Measurements from ENCODE around the gene ADAM10. TPM values are rescaled to one million over a fixed set of nuclear protein-coding genes. Genes with fewer than 3 reads are reported as not detected.

The ADAM10 gene
- total RNA-seq, 1 donor from 2014 or later = 125 TPM

DNA sequence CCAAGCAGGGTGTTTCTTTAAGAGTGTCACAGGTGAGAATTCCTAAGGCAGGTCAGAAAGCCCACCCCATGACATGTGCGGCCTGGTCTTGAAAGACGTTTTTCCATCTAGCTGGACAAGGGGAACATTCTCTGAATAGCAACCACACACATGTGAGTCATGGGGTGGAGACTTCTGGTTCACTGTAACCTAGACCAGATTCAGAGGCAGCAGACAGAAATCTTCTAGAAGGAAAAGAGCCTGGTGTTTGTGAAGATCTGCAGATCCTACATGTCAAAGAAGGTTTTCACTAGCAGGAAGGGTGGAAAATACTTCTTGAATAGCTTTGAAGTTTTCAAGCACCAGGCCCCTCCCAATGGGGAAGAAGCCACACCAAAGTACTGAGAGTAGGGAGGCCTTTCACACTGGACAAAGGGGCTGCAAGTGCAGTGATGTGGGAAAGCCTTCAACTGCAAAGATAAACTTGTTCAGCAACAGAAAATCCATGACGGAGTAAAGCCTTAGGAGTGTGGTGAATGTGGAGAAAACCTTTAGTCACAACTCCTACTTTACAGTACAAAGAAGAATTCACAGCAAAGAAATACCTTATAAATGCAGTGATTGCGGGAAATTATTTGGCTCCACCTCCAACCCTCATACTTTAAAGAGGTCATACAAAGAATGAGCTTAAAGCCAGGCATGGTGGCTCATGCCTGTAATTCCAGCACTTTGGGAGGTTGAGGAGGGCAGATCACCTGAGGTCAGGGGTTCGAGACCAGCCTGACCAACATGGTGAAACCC, 17.6 kb downstream of the ADAM10 start:
- Mint-ChIP-seq H3K27ac (ENCODE audit: unreplicated experiment) (no peak overlapping the region), H3K27me3 (ENCODE audit: low read depth) (no peaks in the 10 kb centered on the region), H3K36me3 (ENCODE audit: low read depth) (peaks cover 7% of the 10 kb centered on the region), H3K9me3 (no peaks in the 10 kb centered on the region), H3K4me3 (no peak overlapping the region), H3K4me1 (peaks cover 24% of the 10 kb centered on the region)
- TF ChIP-seq, protein P1, sequence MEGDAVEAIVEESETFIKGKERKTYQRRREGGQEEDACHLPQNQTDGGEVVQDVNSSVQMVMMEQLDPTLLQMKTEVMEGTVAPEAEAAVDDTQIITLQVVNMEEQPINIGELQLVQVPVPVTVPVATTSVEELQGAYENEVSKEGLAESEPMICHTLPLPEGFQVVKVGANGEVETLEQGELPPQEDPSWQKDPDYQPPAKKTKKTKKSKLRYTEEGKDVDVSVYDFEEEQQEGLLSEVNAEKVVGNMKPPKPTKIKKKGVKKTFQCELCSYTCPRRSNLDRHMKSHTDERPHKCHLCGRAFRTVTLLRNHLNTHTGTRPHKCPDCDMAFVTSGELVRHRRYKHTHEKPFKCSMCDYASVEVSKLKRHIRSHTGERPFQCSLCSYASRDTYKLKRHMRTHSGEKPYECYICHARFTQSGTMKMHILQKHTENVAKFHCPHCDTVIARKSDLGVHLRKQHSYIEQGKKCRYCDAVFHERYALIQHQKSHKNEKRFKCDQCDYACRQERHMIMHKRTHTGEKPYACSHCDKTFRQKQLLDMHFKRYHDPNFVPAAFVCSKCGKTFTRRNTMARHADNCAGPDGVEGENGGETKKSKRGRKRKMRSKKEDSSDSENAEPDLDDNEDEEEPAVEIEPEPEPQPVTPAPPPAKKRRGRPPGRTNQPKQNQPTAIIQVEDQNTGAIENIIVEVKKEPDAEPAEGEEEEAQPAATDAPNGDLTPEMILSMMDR (conservative IDR thresholded peaks at IDR 0.05) = no peak
- no peak for DNase-seq (ENCODE audit: low read depth, low spot score)

DNA sequence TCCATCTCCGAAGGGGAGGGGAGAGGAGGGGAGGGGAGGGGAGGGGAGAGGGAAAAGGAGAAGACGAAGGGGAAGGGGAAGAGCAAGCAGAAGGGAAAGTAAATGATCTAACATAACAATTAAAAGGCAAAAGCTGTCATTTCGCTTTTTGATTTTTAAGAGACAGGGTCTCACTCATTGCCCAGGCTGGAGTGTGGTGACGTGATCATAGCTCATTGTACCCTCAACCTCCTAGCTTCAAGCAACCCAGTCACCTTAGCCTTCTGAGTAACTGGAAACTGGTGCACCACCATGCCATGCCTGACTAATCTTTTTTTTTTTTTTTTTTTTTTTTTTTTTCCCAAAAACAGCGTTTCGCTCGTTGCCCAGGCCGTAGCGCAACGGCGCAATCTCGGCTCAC, 22.6 kb downstream of the ADAM10 start:
- DNase-seq (ENCODE audit: low read depth, low spot score) = no peak
- Mint-ChIP-seq H3K36me3 (ENCODE audit: low read depth) (peaks cover 6% of the 10 kb centered on the region), H3K9me3 (no peaks in the 10 kb centered on the region), H3K27ac (ENCODE audit: unreplicated experiment) (no peak overlapping the region), H3K27me3 (ENCODE audit: low read depth) (no peaks in the 10 kb centered on the region), H3K4me1 (peaks cover 13% of the 10 kb centered on the region), H3K4me3 (no peak overlapping the region)
- TF ChIP-seq, protein P1 (conservative IDR thresholded peaks at IDR 0.05) = no peak

DNA sequence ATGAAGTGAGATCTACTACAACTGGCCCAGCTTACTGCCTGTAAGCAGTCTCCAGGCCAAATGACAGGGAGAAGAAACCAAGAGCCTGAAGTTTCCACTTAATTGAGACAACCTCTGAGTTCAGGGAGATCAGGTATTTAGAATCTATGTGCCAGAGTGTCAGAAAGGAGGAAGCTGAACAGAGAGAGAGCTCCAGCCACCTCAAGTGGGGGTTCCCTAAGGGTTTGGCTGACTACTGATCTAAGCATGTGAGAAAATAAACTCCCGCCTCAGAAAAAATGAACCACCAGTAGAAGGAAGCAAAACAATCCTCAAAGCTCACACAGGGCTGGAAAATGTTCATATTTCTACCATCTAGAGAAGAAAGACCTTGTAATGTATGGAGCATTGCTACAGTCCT, 25.0 kb downstream of the ADAM10 start:
- peak overlapping the region; percentile 1 for H3K27ac Mint-ChIP-seq (ENCODE audit: unreplicated experiment)
- H3K36me3 Mint-ChIP-seq (ENCODE audit: low read depth) = peaks cover 7% of the 10 kb centered on the region
- peaks cover 3% of the 10 kb centered on the region for H3K9me3 Mint-ChIP-seq
- TF ChIP-seq, protein P1 (conservative IDR thresholded peaks at IDR 0.05) = no peak
- peaks cover 9% of the 10 kb centered on the region for H3K4me1 Mint-ChIP-seq
- no peak overlapping the region for H3K4me3 Mint-ChIP-seq
- H3K27me3 Mint-ChIP-seq (ENCODE audit: low read depth) = no peaks in the 10 kb centered on the region
- DNase-seq (ENCODE audit: low read depth, low spot score) = no peak

DNA sequence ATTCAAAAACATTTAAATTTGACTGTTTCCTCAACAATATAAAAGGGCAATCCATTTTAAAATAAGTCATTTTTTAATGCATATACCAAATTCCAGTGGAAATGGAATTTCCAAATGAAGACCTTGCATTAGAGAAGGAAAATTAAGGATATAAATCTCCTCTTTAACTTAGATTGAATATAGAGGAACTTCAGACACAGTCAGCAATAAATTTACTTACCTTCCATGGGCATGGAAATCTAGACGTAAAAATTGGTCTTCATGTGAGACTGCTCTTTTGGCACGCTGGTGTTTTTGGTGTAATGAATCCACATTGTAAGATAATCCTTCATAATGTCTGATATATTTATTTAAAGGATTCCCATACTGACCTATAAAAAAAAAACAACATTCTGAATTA, 32.1 kb downstream of the ADAM10 start:
- peaks cover 3% of the 10 kb centered on the region for H3K9me3 Mint-ChIP-seq
- no peak overlapping the region for H3K27ac Mint-ChIP-seq (ENCODE audit: unreplicated experiment)
- H3K27me3 Mint-ChIP-seq (ENCODE audit: low read depth) = no peaks in the 10 kb centered on the region
- peaks cover 7% of the 10 kb centered on the region for H3K36me3 Mint-ChIP-seq (ENCODE audit: low read depth)
- H3K4me3 Mint-ChIP-seq = no peak overlapping the region
- TF ChIP-seq, protein P1 (conservative IDR thresholded peaks at IDR 0.05) = no peak
- H3K4me1 Mint-ChIP-seq = no peaks in the 10 kb centered on the region
- DNase-seq (ENCODE audit: low read depth, low spot score) = no peak

DNA sequence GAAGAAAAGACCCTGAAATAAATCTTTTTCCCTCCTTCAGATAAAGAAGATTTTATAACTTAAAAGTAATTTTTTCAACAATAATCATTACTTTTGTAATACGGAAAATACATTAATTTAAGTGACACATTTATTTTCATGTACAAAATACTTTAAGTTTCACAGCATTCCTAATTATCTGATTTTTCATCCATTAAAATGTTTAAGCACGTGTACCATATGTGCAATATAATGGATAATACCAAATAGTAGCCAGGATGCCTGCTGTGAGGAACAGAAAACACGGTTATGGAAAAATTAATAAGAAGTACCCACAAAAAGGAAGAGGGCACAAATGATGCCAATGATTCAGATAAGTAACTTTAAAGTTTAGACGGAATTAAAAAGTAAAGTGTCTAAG, 33.5 kb downstream of the ADAM10 start:
- Mint-ChIP-seq H3K4me1 (no peaks in the 10 kb centered on the region), H3K4me3 (no peak overlapping the region), H3K9me3 (peaks cover 3% of the 10 kb centered on the region), H3K27ac (ENCODE audit: unreplicated experiment) (no peak overlapping the region), H3K36me3 (ENCODE audit: low read depth) (peaks cover 7% of the 10 kb centered on the region), H3K27me3 (ENCODE audit: low read depth) (no peaks in the 10 kb centered on the region)
- DNase-seq (ENCODE audit: low read depth, low spot score) = no peak
- TF ChIP-seq, protein P1 (conservative IDR thresholded peaks at IDR 0.05) = no peak

All from neural crest cell (in vitro differentiated cells).